ENCODE data around the gene C2CD2. TPM values are rescaled to one million over a fixed set of nuclear protein-coding genes. Genes with fewer than 3 reads are reported as not detected.
A peak's percentile ranks its signal among the peaks of the same experiment; 100 is the strongest.

Gene C2CD2
- total and polyA plus RNA-seq, 3 experiments from 2014 or later: 2.3 to 5.0 (median 4.3) TPM

DNA sequence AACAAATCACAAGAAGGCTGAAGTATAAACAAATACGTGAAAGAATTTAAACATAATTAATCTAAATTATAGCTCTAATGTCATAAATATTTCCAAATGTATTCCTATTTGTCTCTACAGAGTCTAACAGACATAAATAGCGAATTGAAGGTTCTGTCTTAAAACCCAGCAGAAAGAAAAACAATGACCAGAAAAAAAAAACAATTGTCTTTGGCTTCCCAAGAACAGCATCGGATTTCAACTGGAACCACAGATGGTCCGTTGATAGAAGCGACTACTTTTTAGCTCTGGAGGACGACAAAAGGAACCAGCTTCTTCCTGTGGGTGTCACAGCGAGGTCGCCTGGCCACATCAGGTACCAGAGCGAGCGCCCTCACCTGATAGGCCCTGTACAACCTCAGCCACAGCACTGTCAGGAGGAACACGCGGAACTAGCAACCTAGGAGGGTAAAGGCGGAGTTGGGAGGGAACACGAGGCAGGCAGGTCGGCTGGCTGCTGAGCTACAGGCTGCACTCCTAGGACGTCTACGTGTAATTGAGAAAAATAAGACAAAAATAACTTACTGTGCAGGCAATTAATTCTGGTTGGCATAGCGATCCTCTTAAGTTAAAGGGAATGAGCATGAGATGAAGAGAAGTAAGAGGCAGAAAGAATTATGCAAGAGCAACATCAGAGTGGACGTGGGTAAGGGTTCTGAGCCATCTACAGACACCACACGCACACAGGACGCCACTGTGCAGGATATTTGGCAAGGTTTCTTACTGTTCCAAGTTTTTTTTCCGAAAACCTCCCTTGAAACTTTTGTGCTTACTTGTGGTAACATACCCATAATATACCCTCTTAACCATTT, 58.0 kb downstream of the C2CD2 start:
- Mint-ChIP-seq H3K27me3 (peaks cover 0 to 1% of the 10 kb centered on the region in 2 donors), H3K27ac (peak overlapping the region in 7 of 8 donors; percentile 7 to 95 (median 44))
- POLR2A ChIA-PET: no interaction called here

DNA sequence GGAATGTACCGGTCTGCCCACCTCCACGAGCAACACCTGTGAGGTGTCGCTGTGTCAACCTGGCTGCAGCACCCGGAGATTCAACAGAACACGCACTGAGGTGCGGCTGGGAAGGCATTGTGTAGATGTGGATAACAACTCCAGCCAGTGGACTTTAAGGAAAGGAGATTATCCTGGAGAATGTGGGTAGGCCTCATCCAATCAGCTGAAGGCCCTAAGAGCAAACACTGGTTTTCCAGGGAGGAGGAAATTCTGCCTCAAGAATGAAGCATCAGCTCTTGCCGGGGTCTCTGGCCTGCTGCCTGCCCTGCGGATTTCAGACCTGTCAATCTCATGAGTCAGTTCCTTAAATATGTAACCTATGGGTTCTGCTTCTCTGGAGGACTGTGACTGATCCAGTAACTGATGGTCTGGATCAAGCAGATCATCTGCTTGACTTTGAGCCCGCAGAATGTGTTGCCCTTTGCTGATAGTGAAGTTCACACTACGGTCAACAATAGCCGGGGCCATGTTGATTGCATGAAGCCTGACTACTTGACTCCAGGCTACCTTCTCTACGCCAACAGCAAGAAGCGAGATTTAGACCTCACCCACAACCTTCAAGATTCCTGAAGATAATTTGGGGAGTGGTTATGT, 58.8 kb downstream of the C2CD2 start:
- Mint-ChIP-seq H3K27ac (no peak overlapping the region), H3K4me3 (no peak overlapping the region), H3K9me3 (no peaks in the 10 kb centered on the region), H3K4me1 (peaks cover 18 to 20% (median 18%) of the 10 kb centered on the region in 3 donors), H3K36me3 (peaks cover 0 to 14% (median 4%) of the 10 kb centered on the region in 3 donors), H3K27me3 (peaks cover 0 to 1% of the 10 kb centered on the region in 2 donors)
- H3K9me3 ChIP-seq (ENCODE audit: low read length): no peaks in the 10 kb centered on the region
- ChIA-PET CTCF (interaction anchor here (0.7 to 1.2 kb wide), 3 partner anchors 15 to 217 kb away, joined by 3 to 4 read pairs (median 4); no protein-coding TSS in a partner anchor), POLR2A (no interaction called here)
- no peak overlapping the region for H3K4me3 ChIP-seq (ENCODE audit: low read length)
- no peak overlapping the region for H3K27ac ChIP-seq (ENCODE audit: low read depth, low read length)
- H3K4me1 ChIP-seq (ENCODE audit: insufficient read depth, low read length): peaks cover 21% of the 10 kb centered on the region
- no peaks in the 10 kb centered on the region for H3K36me3 ChIP-seq (ENCODE audit: insufficient read depth, low read length)
- H3K27me3 ChIP-seq (ENCODE audit: insufficient read depth, low read length, poor library complexity, severe bottlenecking): no peaks in the 10 kb centered on the region
- DNase-seq: no peak

More for the DNA sequence above, 58.0 kb downstream of the C2CD2 start:
- Histone ChIP-seq H3K27ac (ENCODE audit: low read depth, low read length) (no peak overlapping the region), H3K4me3 (ENCODE audit: low read length) (no peak overlapping the region), H3K36me3 (ENCODE audit: insufficient read depth, low read length) (no peaks in the 10 kb centered on the region), H3K4me1 (ENCODE audit: insufficient read depth, low read length) (peaks cover 21% of the 10 kb centered on the region), H3K27me3 (ENCODE audit: insufficient read depth, low read length, poor library complexity, severe bottlenecking) (no peaks in the 10 kb centered on the region), H3K9me3 (ENCODE audit: low read length) (no peaks in the 10 kb centered on the region)
- CTCF ChIA-PET: interaction anchor here (0.7 to 1.2 kb wide), 3 partner anchors 16 to 216 kb away, joined by 3 to 4 read pairs (median 4); no protein-coding TSS in a partner anchor
- no peaks in the 10 kb centered on the region for H3K9me3 Mint-ChIP-seq
- DNase-seq: peak in 4 of 5 donors; percentile 17 to 58 (median 48)
- H3K4me3 Mint-ChIP-seq: peak overlapping the region in 5 of 7 donors; percentile 5 to 48 (median 14)
- H3K4me1 Mint-ChIP-seq: peaks cover 18 to 20% (median 19%) of the 10 kb centered on the region in 3 donors
- peaks cover under 1 to 14% (median 4%) of the 10 kb centered on the region in 3 donors for H3K36me3 Mint-ChIP-seq

DNA sequence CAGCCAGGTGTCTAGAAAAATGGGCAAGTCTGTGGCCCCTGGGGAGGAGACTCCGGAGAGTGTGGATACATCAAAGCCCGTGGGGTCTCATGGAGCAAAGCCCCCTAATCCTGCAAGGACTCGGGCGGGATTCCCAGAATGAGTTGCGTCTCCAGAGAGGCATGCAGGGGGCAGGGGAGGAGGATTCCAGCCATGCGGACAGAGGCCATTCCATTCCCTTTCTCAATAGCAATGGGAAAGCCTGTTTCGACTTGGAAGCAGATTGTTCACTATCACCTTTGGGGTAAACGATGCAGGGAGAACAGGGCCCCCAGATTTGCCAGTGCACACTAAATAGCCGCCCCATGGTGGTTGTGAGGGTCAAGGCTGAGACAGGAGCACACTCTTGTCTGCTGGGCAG, 59.3 kb downstream of the C2CD2 start:
- H3K36me3 Mint-ChIP-seq: peaks cover 0 to 14% (median 4%) of the 10 kb centered on the region in 3 donors
- peaks cover 16% of the 10 kb centered on the region in 3 donors for H3K4me1 Mint-ChIP-seq
- CTCF ChIA-PET: no interaction called here
- no peak overlapping the region for H3K27ac Mint-ChIP-seq
- no peaks in the 10 kb centered on the region for H3K9me3 Mint-ChIP-seq
- H3K9me3 ChIP-seq (ENCODE audit: low read length): no peaks in the 10 kb centered on the region
- peaks cover 0 to 1% of the 10 kb centered on the region in 2 donors for H3K27me3 Mint-ChIP-seq
- POLR2A ChIA-PET: no interaction called here
- H3K27me3 ChIP-seq (ENCODE audit: insufficient read depth, low read length, poor library complexity, severe bottlenecking): no peaks in the 10 kb centered on the region
- peaks cover 17% of the 10 kb centered on the region for H3K4me1 ChIP-seq (ENCODE audit: insufficient read depth, low read length)
- DNase-seq: no peak
- H3K27ac ChIP-seq (ENCODE audit: low read depth, low read length): no peak overlapping the region
- H3K4me3 ChIP-seq (ENCODE audit: low read length): no peak overlapping the region
- no peaks in the 10 kb centered on the region for H3K36me3 ChIP-seq (ENCODE audit: insufficient read depth, low read length)
- no peak overlapping the region for H3K4me3 Mint-ChIP-seq

DNA sequence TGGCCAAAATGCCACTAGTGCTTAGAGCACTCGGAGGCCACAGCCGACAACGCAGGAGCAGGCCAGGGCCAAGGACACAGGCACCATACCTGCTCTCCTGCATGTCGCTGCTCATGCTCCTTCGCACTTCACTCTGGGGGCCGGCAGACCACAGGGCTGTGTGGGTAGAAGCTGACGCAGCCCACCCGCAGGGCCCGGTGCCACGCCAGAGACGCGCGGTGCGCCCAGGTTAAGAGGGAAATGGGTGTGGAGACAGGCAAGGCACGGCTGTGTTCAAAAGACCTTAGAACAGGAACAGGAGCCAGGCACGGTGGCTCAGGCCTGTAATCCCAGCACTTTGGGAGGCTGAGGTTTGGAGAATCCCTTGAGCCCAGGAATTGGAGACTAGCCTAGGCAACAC, 61.1 kb downstream of the C2CD2 start:
- Mint-ChIP-seq H3K9me3 (no peaks in the 10 kb centered on the region), H3K27me3 (peaks cover 0 to 1% of the 10 kb centered on the region in 2 donors), H3K36me3 (peaks cover 2 to 7% (median 4%) of the 10 kb centered on the region in 3 donors), H3K4me3 (no peak overlapping the region), H3K27ac (no peak overlapping the region), H3K4me1 (peaks cover 6 to 11% (median 10%) of the 10 kb centered on the region in 3 donors)
- Histone ChIP-seq H3K27me3 (ENCODE audit: insufficient read depth, low read length, poor library complexity, severe bottlenecking) (no peaks in the 10 kb centered on the region), H3K36me3 (ENCODE audit: insufficient read depth, low read length) (no peaks in the 10 kb centered on the region), H3K4me3 (ENCODE audit: low read length) (no peak overlapping the region), H3K9me3 (ENCODE audit: low read length) (no peaks in the 10 kb centered on the region), H3K4me1 (ENCODE audit: insufficient read depth, low read length) (peaks cover 12% of the 10 kb centered on the region), H3K27ac (ENCODE audit: low read depth, low read length) (no peak overlapping the region)
- ChIA-PET CTCF (no interaction called here), POLR2A (no interaction called here)
- DNase-seq: no peak

DNA sequence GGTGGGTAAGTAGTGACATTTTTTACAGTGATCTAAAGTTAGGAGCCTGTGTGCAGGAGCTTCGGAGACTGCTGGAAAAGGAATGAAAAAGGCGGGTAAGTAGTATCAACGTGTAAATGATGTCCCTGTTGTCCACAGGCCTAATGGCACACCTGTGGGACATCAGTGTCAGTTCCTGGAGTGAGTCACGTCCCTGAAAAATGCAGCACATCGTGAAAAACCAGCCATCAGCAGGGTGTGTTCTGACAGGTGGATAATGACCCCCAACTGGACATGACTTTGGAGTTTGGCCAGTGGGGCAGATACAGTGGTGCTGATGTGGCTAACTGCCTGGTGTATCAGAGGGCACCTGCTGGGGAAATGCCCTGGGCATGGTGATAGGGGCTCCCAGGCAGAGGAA, 62.7 kb downstream of the C2CD2 start:
- H3K27me3 ChIP-seq (ENCODE audit: insufficient read depth, low read length, poor library complexity, severe bottlenecking): no peaks in the 10 kb centered on the region
- no peaks in the 10 kb centered on the region for H3K9me3 ChIP-seq (ENCODE audit: low read length)
- H3K27ac Mint-ChIP-seq: no peak overlapping the region
- peaks cover 9% of the 10 kb centered on the region for H3K4me1 ChIP-seq (ENCODE audit: insufficient read depth, low read length)
- H3K27ac ChIP-seq (ENCODE audit: low read depth, low read length): no peak overlapping the region
- no peak overlapping the region for H3K4me3 ChIP-seq (ENCODE audit: low read length)
- peaks cover 0 to 1% of the 10 kb centered on the region in 2 donors for H3K27me3 Mint-ChIP-seq
- peaks cover 6 to 9% (median 9%) of the 10 kb centered on the region in 3 donors for H3K4me1 Mint-ChIP-seq
- no peak for DNase-seq
- H3K36me3 ChIP-seq (ENCODE audit: insufficient read depth, low read length): no peaks in the 10 kb centered on the region
- no peaks in the 10 kb centered on the region for H3K9me3 Mint-ChIP-seq
- CTCF ChIA-PET: no interaction called here
- H3K36me3 Mint-ChIP-seq: peaks cover 2 to 7% (median 4%) of the 10 kb centered on the region in 3 donors
- POLR2A ChIA-PET: no interaction called here
- H3K4me3 Mint-ChIP-seq: no peak overlapping the region

DNA sequence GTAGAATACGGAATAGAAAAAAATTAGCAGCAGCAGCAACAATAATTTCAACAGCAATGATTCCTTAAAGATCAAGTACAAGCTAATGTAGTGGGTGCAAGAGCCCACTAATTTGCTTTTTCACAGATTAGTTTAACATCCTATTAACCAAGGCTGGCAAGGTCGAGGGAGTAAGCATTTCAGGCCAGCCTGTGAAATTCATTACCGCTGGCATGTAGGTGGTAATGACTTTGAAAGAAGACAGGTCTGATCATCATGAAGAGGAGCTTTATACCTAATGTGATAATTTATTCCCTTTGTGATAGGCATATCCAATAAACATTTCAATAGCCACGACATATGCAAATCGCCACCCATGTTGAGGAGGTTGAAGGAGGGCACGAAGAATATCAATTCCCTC, 63.5 kb downstream of the C2CD2 start:
- Mint-ChIP-seq H3K27me3 (no peaks in the 10 kb centered on the region), H3K4me1 (peaks cover 0 to 2% (median 1%) of the 10 kb centered on the region in 3 donors), H3K9me3 (no peaks in the 10 kb centered on the region), H3K27ac (no peak overlapping the region), H3K4me3 (no peak overlapping the region), H3K36me3 (peaks cover 0 to 4% (median 2%) of the 10 kb centered on the region in 3 donors)
- no peak overlapping the region for H3K4me3 ChIP-seq (ENCODE audit: low read length)
- H3K9me3 ChIP-seq (ENCODE audit: low read length): no peaks in the 10 kb centered on the region
- ChIA-PET POLR2A (no interaction called here), CTCF (no interaction called here)
- DNase-seq: no peak
- H3K4me1 ChIP-seq (ENCODE audit: insufficient read depth, low read length): peaks cover under 1% of the 10 kb centered on the region
- H3K27me3 ChIP-seq (ENCODE audit: insufficient read depth, low read length, poor library complexity, severe bottlenecking): no peaks in the 10 kb centered on the region
- H3K27ac ChIP-seq (ENCODE audit: low read depth, low read length): no peak overlapping the region
- H3K36me3 ChIP-seq (ENCODE audit: insufficient read depth, low read length): no peaks in the 10 kb centered on the region

DNA sequence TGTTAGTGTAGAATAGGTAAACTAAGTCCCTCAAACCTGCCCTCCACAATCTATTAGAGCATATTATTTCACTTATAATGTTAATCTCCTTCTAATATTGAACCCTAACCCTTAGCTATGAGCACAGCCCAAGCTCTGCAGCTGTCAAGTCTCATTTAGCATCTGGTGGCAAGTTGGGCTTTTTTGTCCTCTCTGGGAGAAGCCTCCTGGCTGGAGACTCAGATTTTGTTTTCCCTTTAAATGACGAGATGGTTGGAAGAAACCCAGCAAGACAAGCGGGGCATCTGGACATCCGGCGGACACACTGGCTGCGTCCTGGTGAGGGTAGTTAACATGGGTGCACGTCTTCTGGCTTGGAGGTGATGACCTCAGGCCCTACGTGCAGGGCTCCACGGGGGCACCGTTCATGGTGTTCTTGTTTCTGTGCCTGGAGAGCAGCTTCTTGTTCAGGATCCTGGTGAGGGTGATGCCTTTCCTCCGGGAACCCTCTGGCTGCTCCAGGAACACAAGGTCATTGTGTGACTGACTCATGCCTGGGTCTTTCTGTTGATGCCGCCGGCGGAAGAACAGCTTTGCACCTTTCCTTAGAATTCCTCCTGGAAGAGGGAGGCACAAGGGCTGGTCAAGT, 65.0 kb downstream of the C2CD2 start:
- Histone ChIP-seq H3K27ac (ENCODE audit: low read depth, low read length) (no peak overlapping the region), H3K36me3 (ENCODE audit: insufficient read depth, low read length) (no peaks in the 10 kb centered on the region), H3K27me3 (ENCODE audit: insufficient read depth, low read length, poor library complexity, severe bottlenecking) (no peaks in the 10 kb centered on the region), H3K9me3 (ENCODE audit: low read length) (no peaks in the 10 kb centered on the region), H3K4me1 (ENCODE audit: insufficient read depth, low read length) (no peaks in the 10 kb centered on the region), H3K4me3 (ENCODE audit: low read length) (no peak overlapping the region)
- H3K9me3 Mint-ChIP-seq: no peaks in the 10 kb centered on the region
- DNase-seq: no peak
- no peak overlapping the region for H3K27ac Mint-ChIP-seq
- no peaks in the 10 kb centered on the region for H3K27me3 Mint-ChIP-seq
- H3K36me3 Mint-ChIP-seq: peaks cover 0 to 4% (median 2%) of the 10 kb centered on the region in 3 donors
- no peak overlapping the region for H3K4me3 Mint-ChIP-seq
- ChIA-PET CTCF (interaction anchor here (0.5 kb wide), 1 partner anchor 72 kb away, joined by 3 read pairs; no protein-coding TSS in a partner anchor), POLR2A (no interaction called here)
- no peaks in the 10 kb centered on the region for H3K4me1 Mint-ChIP-seq

DNA sequence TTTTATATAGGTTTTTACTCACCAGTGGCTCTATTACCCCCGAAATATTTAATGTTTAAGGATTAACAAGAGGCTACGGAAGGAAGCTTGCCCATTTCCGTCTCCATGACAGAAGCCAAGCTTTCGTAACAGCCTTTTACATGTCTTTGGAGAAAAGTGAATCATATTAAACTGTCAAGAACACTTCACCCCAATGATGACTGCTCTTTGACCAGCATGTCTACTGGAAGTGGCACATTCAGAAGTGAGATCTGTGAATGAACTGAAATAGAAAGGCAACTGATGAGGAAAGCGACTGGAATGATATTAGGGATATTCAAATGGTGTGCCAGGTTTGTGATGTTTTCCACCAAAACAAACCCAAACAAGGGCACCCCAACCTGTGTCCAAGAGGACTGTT, 66.2 kb downstream of the C2CD2 start:
- Histone ChIP-seq H3K9me3 (ENCODE audit: low read length) (no peaks in the 10 kb centered on the region), H3K27ac (ENCODE audit: low read depth, low read length) (no peak overlapping the region), H3K36me3 (ENCODE audit: insufficient read depth, low read length) (no peaks in the 10 kb centered on the region), H3K4me3 (ENCODE audit: low read length) (no peak overlapping the region), H3K4me1 (ENCODE audit: insufficient read depth, low read length) (no peaks in the 10 kb centered on the region), H3K27me3 (ENCODE audit: insufficient read depth, low read length, poor library complexity, severe bottlenecking) (no peaks in the 10 kb centered on the region)
- CTCF ChIA-PET: no interaction called here
- POLR2A ChIA-PET: no interaction called here
- no peaks in the 10 kb centered on the region for H3K9me3 Mint-ChIP-seq
- peaks cover 0 to 4% (median 2%) of the 10 kb centered on the region in 3 donors for H3K36me3 Mint-ChIP-seq
- H3K27ac Mint-ChIP-seq: peak overlapping the region in 1 of 8 donors; percentile 26
- H3K27me3 Mint-ChIP-seq: no peaks in the 10 kb centered on the region
- H3K4me3 Mint-ChIP-seq: no peak overlapping the region
- no peak for DNase-seq
- no peaks in the 10 kb centered on the region for H3K4me1 Mint-ChIP-seq

Data from CD8-positive, alpha-beta memory T cell (primary cell).